OCI-LY3 (cell line): Measurements from ENCODE around the gene KRTAP11-1.

Experiments used
- EZH2phosphoT487 ChIP-seq: fragments of 200-600 bp; shearing (Covaris generic); IDR thresholded peaks from 2 replicates; pipeline ENCODE4 v1.6.1; 2018; ENCODE audit warnings: antibody characterized with exemption, mixed run types, low read depth
- TF ChIP-seq, protein P1 (sequence below): fragments of 200-600, 300-600 bp; sonication (generic); IDR thresholded peaks from 2 replicates; pipeline ENCODE4 v1.5.1; 2014; ENCODE audit warnings: antibody characterized with exemption, low read length, low read depth

DNA sequence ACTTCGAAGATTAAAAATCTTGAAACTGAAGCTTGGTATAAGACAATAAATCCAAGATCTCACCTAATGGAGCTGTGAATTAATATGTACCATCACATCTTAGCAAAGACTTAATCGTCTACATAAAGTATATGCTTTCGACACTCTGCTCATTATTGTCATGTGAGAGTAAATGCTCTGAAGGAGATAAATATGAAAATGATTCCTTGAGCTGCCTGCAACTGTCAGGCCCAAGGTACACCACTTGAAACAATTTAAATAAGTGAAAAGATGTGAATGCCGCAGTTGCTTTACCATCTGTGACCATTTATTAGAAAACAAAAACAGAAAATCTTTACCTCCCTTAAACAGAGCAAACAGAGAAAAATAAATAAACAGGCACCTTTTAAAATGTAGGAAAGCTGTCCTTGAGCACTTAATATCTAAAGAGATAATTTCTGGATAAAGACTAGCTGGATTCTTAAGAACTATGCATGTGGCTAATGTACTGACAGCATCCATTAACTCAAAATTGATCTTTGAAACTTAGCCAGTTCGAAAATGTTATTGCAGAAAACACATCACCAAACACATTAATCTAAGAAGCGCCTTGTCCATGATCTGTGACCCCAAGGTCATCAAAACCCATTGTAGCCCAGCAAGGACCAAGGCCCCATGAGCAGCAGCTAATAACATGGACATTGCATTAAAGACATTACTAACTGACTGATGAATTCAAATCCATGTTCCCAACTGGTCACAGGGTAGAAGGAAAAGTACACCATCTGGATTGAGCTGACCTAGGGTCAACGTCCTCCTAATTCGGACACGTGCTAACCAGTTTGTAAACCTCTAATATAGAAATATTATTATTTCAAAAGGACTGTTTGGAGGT lies 33.5 kb downstream of the KRTAP11-1 start:
- TF ChIP-seq, protein P1, sequence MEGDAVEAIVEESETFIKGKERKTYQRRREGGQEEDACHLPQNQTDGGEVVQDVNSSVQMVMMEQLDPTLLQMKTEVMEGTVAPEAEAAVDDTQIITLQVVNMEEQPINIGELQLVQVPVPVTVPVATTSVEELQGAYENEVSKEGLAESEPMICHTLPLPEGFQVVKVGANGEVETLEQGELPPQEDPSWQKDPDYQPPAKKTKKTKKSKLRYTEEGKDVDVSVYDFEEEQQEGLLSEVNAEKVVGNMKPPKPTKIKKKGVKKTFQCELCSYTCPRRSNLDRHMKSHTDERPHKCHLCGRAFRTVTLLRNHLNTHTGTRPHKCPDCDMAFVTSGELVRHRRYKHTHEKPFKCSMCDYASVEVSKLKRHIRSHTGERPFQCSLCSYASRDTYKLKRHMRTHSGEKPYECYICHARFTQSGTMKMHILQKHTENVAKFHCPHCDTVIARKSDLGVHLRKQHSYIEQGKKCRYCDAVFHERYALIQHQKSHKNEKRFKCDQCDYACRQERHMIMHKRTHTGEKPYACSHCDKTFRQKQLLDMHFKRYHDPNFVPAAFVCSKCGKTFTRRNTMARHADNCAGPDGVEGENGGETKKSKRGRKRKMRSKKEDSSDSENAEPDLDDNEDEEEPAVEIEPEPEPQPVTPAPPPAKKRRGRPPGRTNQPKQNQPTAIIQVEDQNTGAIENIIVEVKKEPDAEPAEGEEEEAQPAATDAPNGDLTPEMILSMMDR: no peak
- no peak for TF ChIP-seq EZH2phosphoT487
